Liver (tissue), 9 donors: ENCODE measurements around the gene TP53TG5. TPM values are rescaled to one million over a fixed set of nuclear protein-coding genes. Genes with fewer than 3 reads are reported as not detected.

Experiments used
- DNase-seq: peaks from one replicate; pipeline ENCODE4 v3.0.0-alpha.2; 2017; ENCODE audit warnings: low spot score
- H3K27ac ChIP-seq, 2 donors: one replicate each; pipeline ENCODE4 v1.7.0; 2013; ENCODE audit warnings: inconsistent platforms in 2 of 2, low read length in 2 of 2, control low read depth in 1 of 2, low read depth in 1 of 2, mild to moderate bottlenecking in 1 of 2
- H3K27me3 ChIP-seq, 4 donors: one replicate each; pipeline versions ENCODE4 v1.6.1 to v1.7.0; 2013; ENCODE audit warnings: low read length in 3 of 4, inconsistent platforms in 1 of 4, mild to moderate bottlenecking in 1 of 4, moderate library complexity in 1 of 4; ENCODE audit not compliant: control insufficient read depth in 4 of 4, insufficient read depth in 4 of 4
- H3K36me3 ChIP-seq, 4 donors: one replicate each; pipeline versions ENCODE4 v1.6.1 to v1.7.0; 2013; ENCODE audit warnings: low read length in 3 of 4, mild to moderate bottlenecking in 3 of 4, low read depth in 1 of 4, moderate library complexity in 1 of 4; ENCODE audit not compliant: control insufficient read depth in 4 of 4, insufficient read depth in 3 of 4
- H3K4me1 ChIP-seq, 4 donors: one replicate each; pipeline versions ENCODE4 v1.6.1 to v1.7.0; 2013; ENCODE audit warnings: low read length in 3 of 4, mild to moderate bottlenecking in 3 of 4, moderate library complexity in 1 of 4; ENCODE audit not compliant: control insufficient read depth in 4 of 4, insufficient read depth in 4 of 4
- H3K4me3 ChIP-seq, 3 donors: one replicate each; pipeline versions ENCODE4 v1.6.1 to v1.7.0; 2013; ENCODE audit warnings: low read length in 3 of 3, control low read depth in 1 of 3, low read depth in 1 of 3, mild to moderate bottlenecking in 1 of 3
- H3K9ac ChIP-seq, 2 donors: one replicate each; pipeline ENCODE4 v1.7.0; 2013; ENCODE audit warnings: low read length in 2 of 2, mild to moderate bottlenecking in 2 of 2, moderate library complexity in 2 of 2, control low read depth in 1 of 2, low read depth in 1 of 2
- H3K9me3 ChIP-seq, 4 donors: one replicate each; pipeline versions ENCODE4 v1.6.1 to v1.7.0; 2013; ENCODE audit warnings: low read length in 3 of 4; ENCODE audit not compliant: control insufficient read depth in 4 of 4
- EGR1 ChIP-seq, 2 donors: IDR thresholded peaks; 2 replicates each; pipeline ENCODE4 v1.6.1; 2016 to 2018; ENCODE audit warnings: antibody characterized with exemption in 2 of 2, low read depth in 2 of 2
- FOXA1 ChIP-seq: IDR thresholded peaks from 2 replicates; pipeline ENCODE4 v1.6.1; 2016; ENCODE audit warnings: antibody characterized with exemption
- FOXA2 ChIP-seq: IDR thresholded peaks from 2 replicates; pipeline ENCODE4 v1.6.1; 2016; ENCODE audit warnings: antibody characterized with exemption
- GABPA ChIP-seq, 2 donors: IDR thresholded peaks in 1 of 2; conservative IDR thresholded peaks in 1 of 2; 2 replicates each; pipeline ENCODE4 v1.6.1; 2016; ENCODE audit warnings: antibody characterized with exemption in 2 of 2, mild to moderate bottlenecking in 1 of 2, moderate library complexity in 1 of 2
- HNF4A ChIP-seq, 2 donors: conservative IDR thresholded peaks; 2 replicates each; pipeline ENCODE4 v1.6.1; 2016; ENCODE audit warnings: antibody characterized with exemption in 2 of 2, mild to moderate bottlenecking in 2 of 2
- HNF4G ChIP-seq: IDR thresholded peaks from 2 replicates; pipeline ENCODE4 v1.6.1; 2016; ENCODE audit warnings: antibody characterized with exemption
- JUND ChIP-seq, 2 donors: IDR thresholded peaks; 2 replicates each; pipeline ENCODE4 v1.6.1; 2016; ENCODE audit warnings: antibody characterized with exemption in 2 of 2
- NR2F2 ChIP-seq: IDR thresholded peaks from 2 replicates; pipeline ENCODE4 v1.6.1; 2016; ENCODE audit warnings: antibody characterized with exemption
- RXRA ChIP-seq, 2 donors: IDR thresholded peaks; 2 replicates each; pipeline ENCODE4 v1.6.1; 2017 to 2018; ENCODE audit warnings: antibody characterized with exemption in 2 of 2, mild to moderate bottlenecking in 1 of 2
- SP1 ChIP-seq: IDR thresholded peaks from 2 replicates; pipeline ENCODE4 v1.6.1; 2018; ENCODE audit warnings: antibody characterized with exemption, mild to moderate bottlenecking
- TAF1 ChIP-seq: conservative IDR thresholded peaks from 2 replicates; pipeline ENCODE4 v1.6.1; 2016; ENCODE audit warnings: antibody characterized with exemption, mild to moderate bottlenecking
- YY1 ChIP-seq: IDR thresholded peaks from 2 replicates; pipeline ENCODE4 v1.6.1; 2016; ENCODE audit warnings: antibody characterized with exemption, mild to moderate bottlenecking
- WGBS: extraction: QIAGEN DNeasy Blood & Tissue Kit; methylation state at CpG from one replicate; pipeline ENCODE4 v1.1.7; 2013; 5-methylcytosine and 5-hydroxymethylcytosine counted together
- polyA plus RNA-seq, 2 donors: library from polyadenylated mRNA; stranded (reverse) in 1 of 2; unstranded in 1 of 2; fragments of 200-250 nt in 1 of 2; fragments of >200 nt in 1 of 2; fragmentation: Nextera tagmentation in 1 of 2; extraction: Ambion mirVana in 1 of 2; gene quantifications; one replicate each; pipeline versions ENCODE4 v1.2.1 to v1.2.3, GENCODE V29; 2013 to 2015
- total RNA-seq, 2 donors: library from RNA; depleted of rRNA; stranded (reverse); fragments of >200 nt; gene quantifications; one replicate each; pipeline ENCODE4 v1.2.3, GENCODE V29; 2014
- TF ChIP-seq, protein P1 (sequence below): fragments of 150-350 bp; IDR thresholded peaks from 2 replicates; pipeline ENCODE4 v1.5.1; 2017; ENCODE audit warnings: improper control_type of control experiment, low read depth, low read length; ENCODE audit not compliant: missing input control
- TF ChIP-seq, protein P2 (sequence below): IDR thresholded peaks from 2 replicates; pipeline ENCODE4 v1.6.1; 2016; ENCODE audit warnings: antibody characterized with exemption
- TF ChIP-seq, protein P3 (sequence below): IDR thresholded peaks from 2 replicates; pipeline ENCODE4 v1.6.1; 2016; ENCODE audit warnings: antibody characterized with exemption
- TF ChIP-seq, protein P4 (sequence below): IDR thresholded peaks from 2 replicates; pipeline ENCODE4 v1.6.1; 2016; ENCODE audit warnings: antibody characterized with exemption, mild to moderate bottlenecking
- TF ChIP-seq, protein P5 (sequence below): IDR thresholded peaks from 2 replicates; pipeline ENCODE4 v1.6.1; 2016; ENCODE audit warnings: antibody characterized with exemption
- donor health status: healthy.
- donor health status: healthy.
- donor health status: healthy.
- donor health status: healthy.
- donor health status: healthy.

TP53TG5 gene
- total and polyA plus RNA-seq, 4 donors = not detected

DNA sequence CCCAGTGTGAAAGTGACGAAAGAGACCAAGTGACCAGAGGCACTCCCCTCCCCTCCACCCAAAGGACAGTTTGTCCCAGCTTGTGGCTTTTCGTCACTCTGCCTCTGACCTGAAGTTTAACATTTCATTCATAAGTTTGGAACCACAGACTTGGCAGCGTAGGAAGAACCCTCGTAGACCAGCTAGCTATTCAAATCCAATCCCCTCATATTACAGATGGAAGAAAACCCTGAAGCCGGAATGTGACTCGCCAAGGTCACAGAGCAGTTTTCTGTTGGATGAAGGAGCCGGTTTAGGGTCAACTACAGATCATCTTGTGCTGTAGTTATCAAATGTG is 19.1 kb downstream of the TP53TG5 start:
- H3K4me3 ChIP-seq = no peak overlapping the region
- DNase-seq = no peak
- WGBS = 33% methylated on average over 7 of the region's 7 CpGs
- no peaks in the 10 kb centered on the region for H3K36me3 ChIP-seq
- H3K4me1 ChIP-seq = peaks cover 16 to 51% (median 37%) of the 10 kb centered on the region in 4 donors
- peak overlapping the region; percentile 98 for H3K27ac ChIP-seq
- no peaks in the 10 kb centered on the region for H3K27me3 ChIP-seq
- no peaks in the 10 kb centered on the region for H3K9me3 ChIP-seq
- H3K9ac ChIP-seq = peak overlapping the region in 1 of 2 donors; percentile 92
- TF ChIP-seq FOXA2 (no peak), TAF1 (no peak), HNF4G (no peak), JUND (IDR thresholded peaks at IDR 0.05) (peak; percentile 67 to 74), RXRA (IDR thresholded peaks at IDR 0.05) (peak; percentile 91 to 98), SP1 (peak; percentile 98), GABPA (IDR thresholded peaks at IDR 0.05 in 1 of 2, conservative IDR thresholded peaks at IDR 0.05 in 1 of 2) (no peak), YY1 (no peak), NR2F2 (peak; percentile 91), HNF4A (conservative IDR thresholded peaks at IDR 0.05) (peak; percentile 54 to 62)
- TF ChIP-seq, protein P1, sequence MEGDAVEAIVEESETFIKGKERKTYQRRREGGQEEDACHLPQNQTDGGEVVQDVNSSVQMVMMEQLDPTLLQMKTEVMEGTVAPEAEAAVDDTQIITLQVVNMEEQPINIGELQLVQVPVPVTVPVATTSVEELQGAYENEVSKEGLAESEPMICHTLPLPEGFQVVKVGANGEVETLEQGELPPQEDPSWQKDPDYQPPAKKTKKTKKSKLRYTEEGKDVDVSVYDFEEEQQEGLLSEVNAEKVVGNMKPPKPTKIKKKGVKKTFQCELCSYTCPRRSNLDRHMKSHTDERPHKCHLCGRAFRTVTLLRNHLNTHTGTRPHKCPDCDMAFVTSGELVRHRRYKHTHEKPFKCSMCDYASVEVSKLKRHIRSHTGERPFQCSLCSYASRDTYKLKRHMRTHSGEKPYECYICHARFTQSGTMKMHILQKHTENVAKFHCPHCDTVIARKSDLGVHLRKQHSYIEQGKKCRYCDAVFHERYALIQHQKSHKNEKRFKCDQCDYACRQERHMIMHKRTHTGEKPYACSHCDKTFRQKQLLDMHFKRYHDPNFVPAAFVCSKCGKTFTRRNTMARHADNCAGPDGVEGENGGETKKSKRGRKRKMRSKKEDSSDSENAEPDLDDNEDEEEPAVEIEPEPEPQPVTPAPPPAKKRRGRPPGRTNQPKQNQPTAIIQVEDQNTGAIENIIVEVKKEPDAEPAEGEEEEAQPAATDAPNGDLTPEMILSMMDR = no peak
- TF ChIP-seq, protein P2, sequence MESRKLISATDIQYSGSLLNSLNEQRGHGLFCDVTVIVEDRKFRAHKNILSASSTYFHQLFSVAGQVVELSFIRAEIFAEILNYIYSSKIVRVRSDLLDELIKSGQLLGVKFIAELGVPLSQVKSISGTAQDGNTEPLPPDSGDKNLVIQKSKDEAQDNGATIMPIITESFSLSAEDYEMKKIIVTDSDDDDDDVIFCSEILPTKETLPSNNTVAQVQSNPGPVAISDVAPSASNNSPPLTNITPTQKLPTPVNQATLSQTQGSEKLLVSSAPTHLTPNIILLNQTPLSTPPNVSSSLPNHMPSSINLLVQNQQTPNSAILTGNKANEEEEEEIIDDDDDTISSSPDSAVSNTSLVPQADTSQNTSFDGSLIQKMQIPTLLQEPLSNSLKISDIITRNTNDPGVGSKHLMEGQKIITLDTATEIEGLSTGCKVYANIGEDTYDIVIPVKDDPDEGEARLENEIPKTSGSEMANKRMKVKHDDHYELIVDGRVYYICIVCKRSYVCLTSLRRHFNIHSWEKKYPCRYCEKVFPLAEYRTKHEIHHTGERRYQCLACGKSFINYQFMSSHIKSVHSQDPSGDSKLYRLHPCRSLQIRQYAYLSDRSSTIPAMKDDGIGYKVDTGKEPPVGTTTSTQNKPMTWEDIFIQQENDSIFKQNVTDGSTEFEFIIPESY = peak; percentile 50
- TF ChIP-seq, protein P3, sequence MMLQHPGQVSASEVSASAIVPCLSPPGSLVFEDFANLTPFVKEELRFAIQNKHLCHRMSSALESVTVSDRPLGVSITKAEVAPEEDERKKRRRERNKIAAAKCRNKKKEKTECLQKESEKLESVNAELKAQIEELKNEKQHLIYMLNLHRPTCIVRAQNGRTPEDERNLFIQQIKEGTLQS = peak; percentile 91
- TF ChIP-seq, protein P4, sequence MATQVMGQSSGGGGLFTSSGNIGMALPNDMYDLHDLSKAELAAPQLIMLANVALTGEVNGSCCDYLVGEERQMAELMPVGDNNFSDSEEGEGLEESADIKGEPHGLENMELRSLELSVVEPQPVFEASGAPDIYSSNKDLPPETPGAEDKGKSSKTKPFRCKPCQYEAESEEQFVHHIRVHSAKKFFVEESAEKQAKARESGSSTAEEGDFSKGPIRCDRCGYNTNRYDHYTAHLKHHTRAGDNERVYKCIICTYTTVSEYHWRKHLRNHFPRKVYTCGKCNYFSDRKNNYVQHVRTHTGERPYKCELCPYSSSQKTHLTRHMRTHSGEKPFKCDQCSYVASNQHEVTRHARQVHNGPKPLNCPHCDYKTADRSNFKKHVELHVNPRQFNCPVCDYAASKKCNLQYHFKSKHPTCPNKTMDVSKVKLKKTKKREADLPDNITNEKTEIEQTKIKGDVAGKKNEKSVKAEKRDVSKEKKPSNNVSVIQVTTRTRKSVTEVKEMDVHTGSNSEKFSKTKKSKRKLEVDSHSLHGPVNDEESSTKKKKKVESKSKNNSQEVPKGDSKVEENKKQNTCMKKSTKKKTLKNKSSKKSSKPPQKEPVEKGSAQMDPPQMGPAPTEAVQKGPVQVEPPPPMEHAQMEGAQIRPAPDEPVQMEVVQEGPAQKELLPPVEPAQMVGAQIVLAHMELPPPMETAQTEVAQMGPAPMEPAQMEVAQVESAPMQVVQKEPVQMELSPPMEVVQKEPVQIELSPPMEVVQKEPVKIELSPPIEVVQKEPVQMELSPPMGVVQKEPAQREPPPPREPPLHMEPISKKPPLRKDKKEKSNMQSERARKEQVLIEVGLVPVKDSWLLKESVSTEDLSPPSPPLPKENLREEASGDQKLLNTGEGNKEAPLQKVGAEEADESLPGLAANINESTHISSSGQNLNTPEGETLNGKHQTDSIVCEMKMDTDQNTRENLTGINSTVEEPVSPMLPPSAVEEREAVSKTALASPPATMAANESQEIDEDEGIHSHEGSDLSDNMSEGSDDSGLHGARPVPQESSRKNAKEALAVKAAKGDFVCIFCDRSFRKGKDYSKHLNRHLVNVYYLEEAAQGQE = no peak

DNA sequence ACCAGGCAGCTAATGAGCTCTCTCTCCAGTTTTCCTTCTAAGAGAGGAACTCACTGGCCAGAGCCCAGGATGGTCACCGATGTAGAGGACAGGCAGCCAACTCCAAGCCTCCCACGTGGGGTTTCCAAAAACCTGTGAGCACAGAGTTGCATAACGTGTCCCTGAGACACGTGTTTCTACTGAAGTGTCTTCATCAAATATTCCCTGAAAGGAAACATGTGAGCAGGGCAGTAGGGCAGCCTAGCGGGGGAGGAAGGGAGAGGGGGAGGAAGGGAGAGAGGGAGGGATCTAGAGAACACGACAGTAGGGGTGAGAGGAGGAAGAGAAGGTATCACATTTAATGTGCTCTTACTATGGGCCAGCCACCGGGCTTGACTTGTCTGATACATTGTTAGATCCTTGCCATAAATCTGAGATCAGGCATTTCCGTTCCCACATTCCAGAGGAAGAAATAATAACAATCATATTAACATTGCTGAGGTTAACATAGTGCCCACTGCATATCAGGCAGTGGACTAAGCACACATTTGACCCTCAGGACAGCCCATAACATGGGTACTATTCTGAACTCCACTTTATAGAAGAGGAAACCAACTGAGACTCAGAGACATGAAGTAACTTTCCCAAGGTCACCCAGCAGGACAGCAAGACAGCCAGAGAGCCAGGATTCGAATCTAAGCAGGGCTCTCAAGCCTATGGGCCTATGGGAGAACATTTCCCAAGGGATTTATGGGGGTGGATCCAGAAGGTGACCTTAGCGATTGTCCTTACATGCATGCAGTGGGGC is 19.6 kb downstream of the TP53TG5 start:
- Histone ChIP-seq H3K27ac (peak overlapping the region; percentile 98), H3K27me3 (no peaks in the 10 kb centered on the region), H3K4me1 (peaks cover 16 to 45% (median 31%) of the 10 kb centered on the region in 4 donors), H3K9me3 (no peaks in the 10 kb centered on the region), H3K36me3 (no peaks in the 10 kb centered on the region), H3K4me3 (no peak overlapping the region), H3K9ac (peak overlapping the region in 1 of 2 donors; percentile 92)
- WGBS = 15% methylated on average over 10 of the region's 10 CpGs
- DNase-seq = no peak
- peak; percentile 77 for TF ChIP-seq HNF4G
- TF ChIP-seq, protein P1 = no peak
- peak; percentile 90 to 94 for TF ChIP-seq HNF4A (conservative IDR thresholded peaks at IDR 0.05)
- peak; percentile 80 for TF ChIP-seq SP1
- TF ChIP-seq RXRA (IDR thresholded peaks at IDR 0.05) = peak; percentile 62 to 93
- peak; percentile 61 for TF ChIP-seq NR2F2
- peak; percentile 85 to 93 for TF ChIP-seq EGR1 (IDR thresholded peaks at IDR 0.05; ENCODE audit: low read depth in 2 of 2)
- TF ChIP-seq JUND (IDR thresholded peaks at IDR 0.05) = peak; percentile 50 to 92
- peak; percentile 73 for TF ChIP-seq FOXA1
- peak; percentile 90 for TF ChIP-seq TAF1
- peak in 1 of 2 donors; percentile 63 for TF ChIP-seq GABPA (IDR thresholded peaks at IDR 0.05 in 1 of 2, conservative IDR thresholded peaks at IDR 0.05 in 1 of 2)
- TF ChIP-seq, protein P3 = peak; percentile 78
- peak; percentile 67 for TF ChIP-seq FOXA2
- TF ChIP-seq YY1 = no peak
- TF ChIP-seq, protein P5, sequence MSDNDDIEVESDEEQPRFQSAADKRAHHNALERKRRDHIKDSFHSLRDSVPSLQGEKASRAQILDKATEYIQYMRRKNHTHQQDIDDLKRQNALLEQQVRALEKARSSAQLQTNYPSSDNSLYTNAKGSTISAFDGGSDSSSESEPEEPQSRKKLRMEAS = peak; percentile 93
